ENCODE results near the gene SMIM28.

- TF ChIP-seq CTCF (IDR thresholded peaks at IDR 0.05) (no peak), POLR2AphosphoS5 (IDR thresholded peaks at IDR 0.05) (no peak)
These were observed 53.8 kb downstream of the SMIM28 start for GRCh38 chr6:138431256-138432062.
